Ishikawa (cell line): ENCODE results near the gene PLN.

Source experiments
- CEBPB ChIP-seq: IDR thresholded peaks from 2 replicates; pipeline ENCODE4 v1.6.1; 2012
- CREB1 ChIP-seq: IDR thresholded peaks from 2 replicates; pipeline ENCODE4 v1.6.1; 2012; ENCODE audit warnings: low read depth
- EGR1 ChIP-seq: IDR thresholded peaks from 2 replicates; pipeline ENCODE4 v1.6.1; 2012
- EP300 ChIP-seq: IDR thresholded peaks from 2 replicates; pipeline ENCODE4 v1.6.1; 2012; ENCODE audit warnings: borderline replicate concordance
- FOXM1 ChIP-seq: IDR thresholded peaks from 2 replicates; pipeline ENCODE4 v1.6.1; 2012; ENCODE audit warnings: low read depth, borderline replicate concordance
- MAX ChIP-seq: IDR thresholded peaks from 2 replicates; pipeline ENCODE4 v1.6.1; 2012
- NFIC ChIP-seq: IDR thresholded peaks from 2 replicates; pipeline ENCODE4 v1.6.1; 2012
- RAD21 ChIP-seq: IDR thresholded peaks from 2 replicates; pipeline ENCODE4 v1.6.1; 2012; ENCODE audit warnings: low read depth
- REST ChIP-seq: IDR thresholded peaks from 2 replicates; pipeline ENCODE4 v1.6.1; 2012; ENCODE audit warnings: low read depth, mild to moderate bottlenecking
- TAF1 ChIP-seq: IDR thresholded peaks from 2 replicates; pipeline ENCODE4 v1.6.1; 2012; ENCODE audit warnings: low read depth, mild to moderate bottlenecking
- TCF12 ChIP-seq: IDR thresholded peaks from 2 replicates; pipeline ENCODE4 v1.6.1; 2012; ENCODE audit warnings: low read depth
- TEAD4 ChIP-seq: IDR thresholded peaks from 2 replicates; pipeline ENCODE4 v1.6.1; 2012
- USF1 ChIP-seq: IDR thresholded peaks from 2 replicates; pipeline ENCODE4 v1.6.1; 2012
- YY1 ChIP-seq: IDR thresholded peaks from 2 replicates; pipeline ENCODE4 v1.6.1; 2012; ENCODE audit warnings: low read depth
- ZBTB7A ChIP-seq: IDR thresholded peaks from 2 replicates; pipeline ENCODE4 v1.6.1; 2012; ENCODE audit warnings: low read depth

Gene PLN

GRCh38 chr6:118511930-118512715, 36.0 kb upstream of the PLN start:
- TF ChIP-seq YY1 (no peak), REST (no peak), TCF12 (no peak), CEBPB (no peak)

GRCh38 chr6:118514689-118515088, 33.4 kb upstream of the PLN start:
- TF ChIP-seq RAD21 (no peak), EGR1 (no peak), YY1 (no peak), CREB1 (no peak), TEAD4 (no peak), TAF1 (no peak), MAX (no peak), TCF12 (no peak), CEBPB (no peak), EP300 (no peak), REST (no peak), NFIC (no peak), ZBTB7A (no peak), FOXM1 (no peak), USF1 (no peak)

- TF ChIP-seq NFIC (no peak), TEAD4 (no peak), CEBPB (no peak)
Measured at GRCh38 chr6:118522422-118522821, 25.7 kb upstream of the PLN start.

- TF ChIP-seq EP300: no peak
- TF ChIP-seq YY1: no peak
- TF ChIP-seq EGR1: no peak
- no peak for TF ChIP-seq REST
- TF ChIP-seq TCF12: no peak
- TF ChIP-seq MAX: no peak
- no peak for TF ChIP-seq TAF1
- no peak for TF ChIP-seq ZBTB7A
- no peak for TF ChIP-seq USF1
- TF ChIP-seq TEAD4: no peak
- no peak for TF ChIP-seq CEBPB
- no peak for TF ChIP-seq RAD21
- TF ChIP-seq CREB1: no peak
Measured at GRCh38 chr6:118523216-118523615, 24.9 kb upstream of the PLN start.

- TF ChIP-seq CEBPB: no peak
- no peak for TF ChIP-seq EGR1
- no peak for TF ChIP-seq YY1
- TF ChIP-seq NFIC: no peak
- TF ChIP-seq TEAD4: no peak
- TF ChIP-seq REST: no peak
- TF ChIP-seq RAD21: no peak
- no peak for TF ChIP-seq FOXM1
- TF ChIP-seq TCF12: no peak
- TF ChIP-seq MAX: no peak
- no peak for TF ChIP-seq ZBTB7A
- TF ChIP-seq CREB1: no peak
- no peak for TF ChIP-seq EP300
- TF ChIP-seq USF1: no peak
- no peak for TF ChIP-seq TAF1
Measured at GRCh38 chr6:118524686-118525085, 23.4 kb upstream of the PLN start.
